Activated naive CD4-positive, alpha-beta T cell treated with anti-CD3 and anti-CD28 coated beads, Interleukin-2, amount 50 U/mL, for 24 hours (primary cell): ENCODE measurements around the gene CRELD2.

Experiments used
- H3K27ac Mint-ChIP-seq: one replicate; pipeline ENCODE4 v1.8.0; 2021; ENCODE audit warnings: mild to moderate bottlenecking, mixed read lengths
- H3K27me3 Mint-ChIP-seq: one replicate; pipeline ENCODE4 v1.8.0; 2021; ENCODE audit warnings: mixed read lengths
- H3K36me3 Mint-ChIP-seq: one replicate; pipeline ENCODE4 v1.8.0; 2021; ENCODE audit warnings: mixed read lengths
- H3K4me1 Mint-ChIP-seq: one replicate; pipeline ENCODE4 v1.8.0; 2021; ENCODE audit warnings: mixed read lengths
- H3K4me3 Mint-ChIP-seq: one replicate; pipeline ENCODE4 v1.8.0; 2021; ENCODE audit warnings: mild to moderate bottlenecking, mixed read lengths
- H3K9me3 Mint-ChIP-seq: one replicate; pipeline ENCODE4 v1.8.0; 2021; ENCODE audit warnings: mixed read lengths

Gene CRELD2, protein sequence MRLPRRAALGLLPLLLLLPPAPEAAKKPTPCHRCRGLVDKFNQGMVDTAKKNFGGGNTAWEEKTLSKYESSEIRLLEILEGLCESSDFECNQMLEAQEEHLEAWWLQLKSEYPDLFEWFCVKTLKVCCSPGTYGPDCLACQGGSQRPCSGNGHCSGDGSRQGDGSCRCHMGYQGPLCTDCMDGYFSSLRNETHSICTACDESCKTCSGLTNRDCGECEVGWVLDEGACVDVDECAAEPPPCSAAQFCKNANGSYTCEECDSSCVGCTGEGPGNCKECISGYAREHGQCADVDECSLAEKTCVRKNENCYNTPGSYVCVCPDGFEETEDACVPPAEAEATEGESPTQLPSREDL

DNA sequence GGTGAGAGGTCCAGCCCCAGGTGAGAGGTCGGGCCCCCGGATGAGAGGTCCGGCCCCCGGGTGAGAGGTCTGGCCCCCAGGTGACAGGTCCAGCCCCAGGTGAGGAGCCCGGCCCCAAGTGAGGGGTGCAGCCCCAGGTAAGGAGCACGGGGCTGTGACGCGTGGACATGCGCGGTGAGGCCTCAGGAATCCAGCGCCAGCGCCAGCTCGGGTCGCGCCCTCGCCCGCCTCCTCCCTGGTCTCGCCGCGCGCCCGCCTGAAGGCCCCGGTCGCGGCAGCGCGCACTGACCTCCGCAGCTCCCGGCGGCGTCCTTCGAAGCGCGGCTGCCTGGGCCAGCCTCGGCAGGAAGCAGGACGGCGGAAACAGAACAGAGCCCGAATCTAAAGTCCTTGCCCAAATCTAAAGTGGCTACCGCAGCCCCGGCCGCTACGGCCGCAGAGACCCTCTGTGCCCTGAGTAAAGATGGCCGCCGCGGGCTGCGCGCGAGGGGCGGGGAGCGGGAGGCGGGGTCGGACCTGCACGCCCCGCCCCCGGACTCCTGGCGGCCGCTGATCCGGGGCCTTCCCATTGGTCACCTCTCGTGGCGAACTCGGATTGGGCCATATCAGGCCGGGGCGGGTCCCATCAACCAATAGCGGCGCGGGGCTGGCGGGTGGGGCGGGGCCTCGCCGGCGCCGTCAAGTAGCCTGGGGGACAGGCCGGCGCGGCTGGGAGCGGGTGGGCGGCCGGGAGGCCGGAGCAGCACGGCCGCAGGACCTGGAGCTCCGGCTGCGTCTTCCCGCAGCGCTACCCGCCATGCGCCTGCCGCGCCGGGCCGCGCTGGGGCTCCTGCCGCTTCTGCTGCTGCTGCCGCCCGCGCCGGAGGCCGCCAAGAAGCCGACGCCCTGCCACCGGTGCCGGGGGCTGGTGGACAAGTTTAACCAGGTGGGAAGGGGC lies at the start of gene CRELD2, which contains the start of gene ALG12:
Gene CRELD2 (plus strand): TSS at position 661 of the 937 bp plus-strand sequence. CDS start 136 bp downstream, at position 797.
Gene ALG12 (minus strand): TSS at position 465 of the 937 bp plus-strand sequence. CDS start 4,673 bp downstream, outside the sequence.
- Mint-ChIP-seq H3K27ac (peak within 1 kb of the TSS; percentile 51), H3K27me3 (no peaks in the 10 kb centered on the region), H3K36me3 (no peaks in the 10 kb centered on the region), H3K9me3 (no peaks in the 10 kb centered on the region), H3K4me3 (peak within 1 kb of the TSS; percentile 90), H3K4me1 (peaks cover 28% of the 10 kb centered on the region)

DNA sequence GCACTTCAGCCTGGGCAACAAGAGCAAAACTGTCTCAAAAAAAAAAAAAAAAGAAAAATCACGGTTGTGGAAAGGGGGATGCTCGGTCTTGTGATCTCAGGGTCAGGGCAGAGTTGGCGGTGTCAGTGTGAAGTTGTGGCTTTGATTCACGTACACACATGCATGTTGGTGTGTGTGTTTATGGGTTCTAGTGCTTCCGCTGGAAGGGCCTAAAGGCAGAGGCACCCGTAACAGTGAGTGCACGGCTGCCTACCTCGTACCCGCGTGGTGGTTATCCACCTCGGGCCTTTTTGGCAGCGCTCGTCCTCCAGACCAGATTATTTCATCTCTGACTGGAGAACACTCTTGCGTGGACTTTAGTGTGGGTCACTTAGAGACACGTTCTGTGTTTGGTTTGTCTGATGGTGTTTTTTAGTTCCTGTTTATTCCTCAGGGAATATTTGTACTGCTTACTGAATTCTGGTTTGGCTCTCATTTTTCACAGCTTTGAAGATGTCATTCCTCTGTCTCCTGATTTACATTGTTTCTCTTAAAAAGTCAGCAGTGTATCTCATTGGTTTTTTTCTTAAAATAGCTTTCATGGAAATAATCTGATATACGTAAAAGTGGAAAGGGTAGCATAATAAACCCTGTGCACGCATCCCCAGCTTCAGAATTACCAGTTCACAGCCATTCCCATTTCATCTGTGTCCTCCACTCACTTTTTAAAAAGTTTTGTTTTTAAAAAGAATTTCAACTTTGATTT lies 49.2 kb upstream of the CRELD2 start:
- H3K27ac Mint-ChIP-seq, result peak overlapping the region; percentile 66
- no peak overlapping the region for H3K4me3 Mint-ChIP-seq
- peaks cover 36% of the 10 kb centered on the region for H3K36me3 Mint-ChIP-seq
- H3K27me3 Mint-ChIP-seq, result no peaks in the 10 kb centered on the region
- H3K4me1 Mint-ChIP-seq, result peaks cover 75% of the 10 kb centered on the region
- H3K9me3 Mint-ChIP-seq, result peaks cover 10% of the 10 kb centered on the region

DNA sequence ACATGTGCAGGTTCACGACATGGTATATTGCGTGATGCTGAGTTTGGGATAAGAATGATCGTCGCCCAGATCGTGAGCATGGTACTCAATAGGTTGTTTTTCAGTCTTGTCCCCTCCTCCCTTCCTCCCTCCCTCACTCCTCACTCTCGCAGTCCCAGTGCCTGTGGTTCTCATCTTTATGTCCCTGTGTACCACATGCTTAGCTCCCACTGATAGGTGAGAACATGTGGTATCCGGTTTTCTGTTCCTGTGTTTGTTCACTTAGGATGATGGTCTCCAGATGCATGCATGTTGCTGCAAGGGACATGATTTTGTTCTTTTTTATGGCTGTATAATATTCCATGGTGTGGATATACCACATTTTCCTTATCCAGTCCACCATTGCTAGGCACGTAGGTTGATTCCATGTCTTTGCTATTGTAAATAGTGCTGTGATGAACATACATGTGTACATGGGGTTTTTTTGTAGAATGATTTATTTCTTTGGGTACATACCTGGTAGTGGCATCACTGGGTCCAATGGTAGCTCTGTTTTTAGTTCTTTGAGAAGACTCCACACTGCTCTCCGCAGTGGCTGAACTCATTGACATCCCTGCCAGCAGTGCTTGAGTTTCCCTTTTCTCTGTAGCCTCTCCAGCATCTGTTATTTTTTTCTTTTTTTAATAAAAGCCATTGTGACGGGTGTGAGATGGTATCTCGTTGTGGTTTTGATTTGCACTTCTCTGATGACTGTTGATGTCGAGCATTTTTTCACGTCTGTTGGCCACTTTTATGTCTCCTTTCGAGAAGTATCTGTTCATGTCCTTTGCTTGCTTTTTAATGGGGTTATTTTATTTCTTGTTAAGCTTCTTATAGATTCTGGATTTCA lies 48.4 kb upstream of the CRELD2 start:
- Mint-ChIP-seq H3K4me3 (no peak overlapping the region), H3K27ac (peak overlapping the region; percentile 80), H3K4me1 (peaks cover 76% of the 10 kb centered on the region), H3K36me3 (peaks cover 35% of the 10 kb centered on the region), H3K27me3 (no peaks in the 10 kb centered on the region), H3K9me3 (peaks cover 10% of the 10 kb centered on the region)

DNA sequence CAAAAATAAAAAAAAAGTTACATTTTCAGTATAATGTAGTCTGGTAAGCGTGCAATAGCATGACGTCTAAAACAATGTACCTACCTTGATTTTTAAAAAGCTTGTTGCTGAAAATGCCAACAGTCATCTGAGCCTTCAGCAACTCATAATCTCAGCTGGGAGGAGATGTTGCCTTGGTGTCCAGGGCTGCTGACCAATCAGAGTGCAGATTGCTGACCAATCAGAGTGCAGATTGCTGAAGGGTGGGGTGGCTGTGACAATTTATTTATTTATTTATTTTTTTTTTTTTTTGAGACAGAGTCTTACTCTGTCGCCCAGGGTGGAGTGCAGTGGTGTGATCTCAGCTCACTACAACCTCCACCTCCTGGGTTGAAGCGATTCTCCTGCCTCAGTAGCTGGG lies 47.0 kb upstream of the CRELD2 start:
- Mint-ChIP-seq H3K9me3 (peaks cover 1% of the 10 kb centered on the region), H3K36me3 (peaks cover 36% of the 10 kb centered on the region), H3K4me3 (no peak overlapping the region), H3K4me1 (peaks cover 75% of the 10 kb centered on the region), H3K27ac (no peak overlapping the region), H3K27me3 (no peaks in the 10 kb centered on the region)

DNA sequence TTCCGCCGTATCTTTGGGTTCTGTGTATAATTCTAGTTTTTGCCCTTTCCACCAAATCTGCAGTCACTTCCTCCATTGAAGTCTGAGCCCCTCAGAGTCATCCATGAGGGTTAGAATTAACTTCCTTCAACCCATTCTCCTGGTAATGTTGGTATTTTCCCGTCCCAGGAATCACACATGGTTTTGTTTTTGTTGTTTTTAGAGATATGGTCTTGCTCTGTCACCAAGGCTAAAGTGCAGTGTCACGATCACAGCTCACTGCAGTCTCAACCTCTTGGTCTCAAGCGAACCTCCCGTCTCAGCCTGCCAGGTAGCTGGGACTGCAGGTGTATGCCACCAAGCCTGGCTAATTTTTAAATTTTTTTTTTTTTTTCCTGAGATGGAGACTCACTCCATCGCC lies 46.1 kb upstream of the CRELD2 start:
- H3K36me3 Mint-ChIP-seq, result peaks cover 29% of the 10 kb centered on the region
- no peaks in the 10 kb centered on the region for H3K27me3 Mint-ChIP-seq
- no peaks in the 10 kb centered on the region for H3K9me3 Mint-ChIP-seq
- peaks cover 70% of the 10 kb centered on the region for H3K4me1 Mint-ChIP-seq
- H3K27ac Mint-ChIP-seq, result no peak overlapping the region
- no peak overlapping the region for H3K4me3 Mint-ChIP-seq

DNA sequence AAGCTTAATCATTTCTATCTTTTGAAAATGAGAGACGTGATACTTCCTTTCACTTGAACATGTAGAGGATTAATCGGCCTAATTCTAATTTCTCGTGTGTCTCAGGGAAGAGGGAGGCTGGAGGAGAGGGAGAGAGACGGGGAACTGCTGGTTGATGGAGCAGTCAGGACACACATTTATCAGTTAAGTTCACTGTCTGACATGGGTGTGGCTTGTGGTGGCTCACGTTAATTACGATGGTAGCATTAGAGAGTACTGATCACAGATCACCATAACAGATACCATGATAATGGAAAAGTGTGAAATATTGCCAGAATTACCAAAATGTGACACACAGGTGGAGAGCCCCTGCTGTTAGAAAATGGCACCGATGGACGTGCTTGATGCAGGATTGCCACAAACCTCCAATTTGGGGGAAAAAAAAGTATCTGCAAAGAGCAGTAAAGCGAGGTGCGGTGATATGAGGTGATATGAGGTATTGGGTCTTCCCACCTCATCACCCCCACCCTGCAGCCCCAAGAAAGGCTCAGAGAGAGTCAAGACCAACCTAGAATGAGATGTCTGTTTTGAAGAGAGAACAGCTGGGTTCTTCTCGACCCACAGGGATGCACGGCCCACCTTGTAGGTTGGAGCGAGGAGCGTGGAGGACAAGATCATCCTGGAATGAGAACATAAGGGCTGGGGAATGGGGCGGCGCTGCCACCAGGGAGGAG lies 45.0 kb upstream of the CRELD2 start:
- H3K27ac Mint-ChIP-seq, result no peak overlapping the region
- H3K36me3 Mint-ChIP-seq, result peaks cover 28% of the 10 kb centered on the region
- H3K9me3 Mint-ChIP-seq, result no peaks in the 10 kb centered on the region
- H3K4me1 Mint-ChIP-seq, result peaks cover 64% of the 10 kb centered on the region
- H3K4me3 Mint-ChIP-seq, result no peak overlapping the region
- H3K27me3 Mint-ChIP-seq, result no peaks in the 10 kb centered on the region

DNA sequence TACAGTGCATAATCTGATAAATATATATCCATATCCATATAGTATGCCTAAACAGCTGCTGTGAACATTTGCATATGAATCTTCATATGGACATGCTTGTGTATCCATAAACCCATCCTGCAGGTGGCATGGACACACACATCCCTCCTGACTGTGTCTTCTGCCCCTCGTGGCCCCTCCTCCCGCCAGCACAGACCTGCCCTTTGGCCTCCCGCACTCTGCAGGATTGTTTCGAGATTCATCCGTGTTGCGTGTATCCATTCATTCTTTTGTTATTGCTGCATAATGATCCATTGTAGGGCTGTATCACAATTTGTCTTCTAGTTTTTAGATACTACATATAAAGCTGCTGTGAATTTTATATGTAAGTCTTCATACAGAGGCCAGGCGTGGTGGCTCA lies 40.8 kb upstream of the CRELD2 start:
- H3K4me3 Mint-ChIP-seq, result no peak overlapping the region
- no peak overlapping the region for H3K27ac Mint-ChIP-seq
- H3K27me3 Mint-ChIP-seq, result no peaks in the 10 kb centered on the region
- H3K9me3 Mint-ChIP-seq, result no peaks in the 10 kb centered on the region
- H3K4me1 Mint-ChIP-seq, result peaks cover 51% of the 10 kb centered on the region
- H3K36me3 Mint-ChIP-seq, result peaks cover 15% of the 10 kb centered on the region

DNA sequence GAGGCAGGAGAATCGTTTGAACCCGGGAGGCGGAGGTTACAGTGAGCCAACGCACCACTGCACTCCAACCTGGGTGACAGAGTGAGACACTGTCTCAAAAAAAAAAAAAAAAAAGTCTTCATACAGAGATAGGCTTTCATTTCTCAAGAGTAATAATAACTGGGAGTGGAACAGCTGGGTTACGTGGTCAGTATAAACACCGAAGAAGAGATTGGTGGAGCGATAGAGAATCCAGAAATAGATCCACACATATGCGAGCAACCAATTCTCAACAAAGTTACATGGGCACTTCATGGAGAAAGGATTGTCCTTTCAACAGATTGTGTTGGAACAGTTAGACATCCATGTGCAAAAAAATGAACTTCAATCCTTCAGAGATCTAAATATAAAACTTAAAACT lies 40.2 kb upstream of the CRELD2 start:
- H3K4me1 Mint-ChIP-seq, result peaks cover 54% of the 10 kb centered on the region
- H3K27me3 Mint-ChIP-seq, result no peaks in the 10 kb centered on the region
- H3K4me3 Mint-ChIP-seq, result no peak overlapping the region
- peaks cover 14% of the 10 kb centered on the region for H3K36me3 Mint-ChIP-seq
- no peaks in the 10 kb centered on the region for H3K9me3 Mint-ChIP-seq
- no peak overlapping the region for H3K27ac Mint-ChIP-seq

DNA sequence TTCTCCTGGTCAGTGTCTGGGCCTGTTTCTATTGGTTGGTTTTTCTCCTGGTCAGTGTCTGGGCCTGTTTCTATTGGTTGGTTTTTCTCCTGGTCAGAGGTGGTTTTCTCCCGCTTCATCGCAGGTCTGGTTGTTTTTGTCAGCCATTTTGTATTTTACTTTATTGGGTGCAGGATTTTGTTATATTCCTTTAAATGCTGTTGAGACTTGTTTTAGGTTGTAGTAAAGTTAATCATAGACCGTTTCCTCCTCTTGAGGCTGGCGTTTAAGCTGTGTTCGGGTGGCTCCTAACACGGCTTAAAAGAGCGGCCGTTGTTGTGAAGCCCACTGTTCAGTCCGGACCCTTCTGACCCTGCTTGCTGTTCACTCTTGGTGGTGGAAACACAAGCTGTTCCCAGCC lies 38.6 kb upstream of the CRELD2 start:
- Mint-ChIP-seq H3K9me3 (no peaks in the 10 kb centered on the region), H3K27ac (no peak overlapping the region), H3K27me3 (no peaks in the 10 kb centered on the region), H3K4me3 (no peak overlapping the region), H3K36me3 (peaks cover 19% of the 10 kb centered on the region), H3K4me1 (peaks cover 47% of the 10 kb centered on the region)

DNA sequence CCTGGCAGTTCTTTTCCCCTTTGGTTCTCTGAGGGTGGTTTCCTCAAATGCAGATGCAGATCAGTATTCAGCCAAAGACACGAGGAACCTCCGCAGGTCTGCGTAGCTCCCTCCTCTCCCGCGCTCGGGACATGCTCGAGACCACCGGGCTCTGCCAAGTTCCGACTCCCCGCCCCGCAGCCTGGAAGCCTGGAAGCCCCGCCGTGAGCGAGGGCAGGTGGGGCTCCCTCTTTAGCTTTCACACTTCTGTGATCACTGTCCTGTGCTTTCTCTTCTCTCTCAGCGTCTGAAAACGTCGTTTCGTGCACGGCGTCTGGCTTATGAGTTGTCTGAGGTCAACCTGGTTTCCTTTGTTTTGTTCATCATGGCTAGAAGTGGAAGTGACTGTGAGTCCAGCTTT lies 38.2 kb upstream of the CRELD2 start:
- H3K4me1 Mint-ChIP-seq, result peaks cover 44% of the 10 kb centered on the region
- H3K27me3 Mint-ChIP-seq, result no peaks in the 10 kb centered on the region
- no peaks in the 10 kb centered on the region for H3K9me3 Mint-ChIP-seq
- H3K4me3 Mint-ChIP-seq, result no peak overlapping the region
- peaks cover 19% of the 10 kb centered on the region for H3K36me3 Mint-ChIP-seq
- H3K27ac Mint-ChIP-seq, result no peak overlapping the region

DNA sequence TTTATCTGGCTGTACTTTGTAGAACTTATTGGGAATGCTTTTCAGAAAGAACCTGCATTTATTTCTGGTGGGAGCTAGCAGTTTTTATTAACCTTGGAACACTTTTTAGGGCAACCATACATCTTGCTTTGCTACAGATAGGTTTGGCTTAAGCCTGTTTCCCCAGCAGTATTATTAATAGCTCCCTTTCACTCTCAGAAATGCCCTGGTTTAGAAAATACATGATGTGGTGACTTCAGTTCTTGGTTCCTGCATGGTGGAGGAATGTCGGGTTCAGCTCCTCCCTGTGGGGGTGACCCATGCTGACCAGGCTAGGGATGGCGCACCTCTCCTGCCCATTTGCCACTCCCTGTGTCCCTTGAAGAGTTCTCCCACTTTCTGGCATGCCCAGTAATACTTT lies 36.6 kb upstream of the CRELD2 start:
- H3K4me1 Mint-ChIP-seq, result peaks cover 32% of the 10 kb centered on the region
- H3K27ac Mint-ChIP-seq, result no peak overlapping the region
- no peaks in the 10 kb centered on the region for H3K9me3 Mint-ChIP-seq
- H3K4me3 Mint-ChIP-seq, result no peak overlapping the region
- peaks cover 13% of the 10 kb centered on the region for H3K36me3 Mint-ChIP-seq
- no peaks in the 10 kb centered on the region for H3K27me3 Mint-ChIP-seq

DNA sequence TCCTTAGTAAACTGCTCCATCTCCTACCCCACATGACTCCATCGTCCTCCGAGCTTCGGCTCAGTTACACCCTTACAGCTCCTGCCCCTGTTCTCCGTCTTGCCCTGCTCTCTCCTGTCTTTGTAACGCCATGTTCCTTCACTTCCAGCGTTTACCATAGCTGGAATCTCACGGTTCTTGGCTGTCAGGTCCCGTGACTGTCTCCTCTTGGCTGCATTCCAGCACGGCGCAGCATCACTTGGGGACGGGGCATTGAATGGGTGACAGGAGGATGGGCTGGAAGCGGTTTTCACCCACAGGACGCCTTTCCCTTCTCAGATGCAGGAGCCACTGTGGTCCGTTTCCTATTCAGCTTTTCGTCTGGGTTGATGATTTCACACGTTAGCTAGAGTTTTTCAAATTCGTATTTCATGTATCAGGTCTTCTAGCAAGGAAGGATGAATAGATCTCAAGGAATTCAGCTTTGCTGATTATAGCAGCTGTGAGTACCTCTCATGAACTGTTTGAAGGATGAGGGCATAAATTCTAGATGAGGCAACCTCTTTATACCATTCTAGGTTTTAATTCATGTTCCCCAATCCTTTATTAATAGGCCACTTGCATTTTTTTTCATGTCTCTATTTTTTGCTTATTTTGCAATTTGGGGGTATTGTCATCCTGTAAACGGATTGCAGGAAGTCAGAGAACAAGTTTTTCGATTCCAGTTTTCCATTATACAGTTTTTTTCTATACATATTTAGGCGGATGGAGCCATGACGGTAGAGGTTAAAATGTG lies 35.7 kb upstream of the CRELD2 start:
- Mint-ChIP-seq H3K36me3 (peaks cover 14% of the 10 kb centered on the region), H3K4me1 (peaks cover 30% of the 10 kb centered on the region), H3K27ac (peak overlapping the region; percentile 38), H3K27me3 (no peaks in the 10 kb centered on the region), H3K4me3 (no peak overlapping the region), H3K9me3 (no peaks in the 10 kb centered on the region)

DNA sequence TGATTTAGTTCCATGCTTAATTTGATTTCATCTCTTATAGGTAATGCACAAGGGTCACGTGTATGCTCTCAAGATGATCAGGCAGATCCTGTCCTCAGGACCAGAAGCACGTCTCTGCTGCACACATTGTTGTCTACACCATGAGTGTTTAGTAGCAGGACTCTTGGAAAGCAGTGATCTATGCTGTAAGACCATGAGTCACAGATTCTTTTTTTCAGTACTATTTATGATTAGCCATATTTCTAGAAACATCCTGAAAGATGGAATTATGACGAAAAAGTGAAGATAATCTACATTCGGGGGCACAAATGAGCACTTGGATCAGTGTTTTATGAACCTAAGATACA lies 35.2 kb upstream of the CRELD2 start:
- no peak overlapping the region for H3K4me3 Mint-ChIP-seq
- H3K9me3 Mint-ChIP-seq, result no peaks in the 10 kb centered on the region
- no peaks in the 10 kb centered on the region for H3K27me3 Mint-ChIP-seq
- peaks cover 28% of the 10 kb centered on the region for H3K4me1 Mint-ChIP-seq
- H3K36me3 Mint-ChIP-seq, result peaks cover 16% of the 10 kb centered on the region
- H3K27ac Mint-ChIP-seq, result no peak overlapping the region

DNA sequence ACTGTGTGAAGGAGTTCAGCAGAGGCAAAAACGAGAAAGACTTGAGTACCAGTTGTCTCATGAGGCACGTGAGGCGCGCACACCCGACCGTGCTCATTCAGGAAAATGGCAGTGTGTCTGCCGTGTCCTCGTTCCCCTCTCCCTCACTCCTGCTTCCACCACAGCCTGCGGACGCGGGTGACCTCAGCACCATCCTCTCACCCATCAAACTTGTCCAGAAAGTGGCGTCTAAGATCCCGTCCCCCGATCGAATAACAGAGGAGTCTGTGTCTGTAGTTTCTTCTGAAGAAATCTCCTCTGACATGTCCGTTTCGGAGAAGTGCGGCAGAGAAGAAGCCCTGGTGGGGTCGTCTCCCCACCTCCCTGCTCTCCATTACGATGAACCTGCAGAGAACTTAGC lies 34.4 kb upstream of the CRELD2 start:
- Mint-ChIP-seq H3K27me3 (no peaks in the 10 kb centered on the region), H3K4me1 (peaks cover 28% of the 10 kb centered on the region), H3K27ac (no peak overlapping the region), H3K36me3 (peaks cover 16% of the 10 kb centered on the region), H3K4me3 (no peak overlapping the region), H3K9me3 (no peaks in the 10 kb centered on the region)
